Measurements from ENCODE around the gene HCFC2.
A peak's percentile ranks its signal among the peaks of the same experiment; 100 is the strongest.
"Not testable (repeated sequence)": the region's sequence is repeated elsewhere in the genome, so short reads cannot be mapped to it uniquely, and the experiment has no call there.

The HCFC2 gene

DNA sequence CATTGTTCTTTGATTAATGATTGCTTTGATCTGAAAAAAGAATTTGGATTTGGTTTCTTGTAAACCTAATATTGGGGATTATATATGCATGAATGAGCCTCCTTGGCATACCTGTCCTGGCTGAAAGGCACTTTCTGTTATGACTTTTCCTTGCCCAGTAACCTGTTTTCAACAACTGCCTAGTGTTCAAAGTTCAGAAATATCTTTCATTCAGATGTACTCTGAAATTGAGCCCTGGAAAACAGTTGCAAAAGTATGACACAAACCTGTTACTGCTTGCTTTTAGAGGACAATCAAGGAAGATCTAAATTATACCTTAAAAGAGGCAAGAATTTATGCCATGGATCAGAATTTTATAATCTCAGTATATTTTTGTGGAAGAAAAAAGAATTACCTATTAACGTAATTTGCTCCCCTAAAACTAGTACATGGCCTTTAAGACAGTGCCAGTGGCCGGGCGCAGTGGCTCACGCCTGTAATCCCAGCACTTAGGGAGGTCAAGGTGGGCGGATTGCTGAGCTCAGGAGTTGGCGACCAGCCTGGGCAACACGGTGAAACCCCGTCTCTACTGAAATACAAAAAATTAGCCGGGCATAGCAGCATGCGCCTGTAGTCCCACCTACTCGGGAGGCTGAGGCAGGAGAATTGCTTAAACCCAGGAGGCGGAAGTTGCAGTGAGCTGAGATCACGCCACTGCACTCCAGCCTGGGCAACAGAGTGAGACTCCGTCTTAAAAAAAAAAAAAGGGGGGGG lies 50.7 kb downstream of the HCFC2 start:
- not testable (repeated sequence) for DNase-seq (ENCODE audit: low read depth in 2 of 3, low spot score in 2 of 3)

DNA sequence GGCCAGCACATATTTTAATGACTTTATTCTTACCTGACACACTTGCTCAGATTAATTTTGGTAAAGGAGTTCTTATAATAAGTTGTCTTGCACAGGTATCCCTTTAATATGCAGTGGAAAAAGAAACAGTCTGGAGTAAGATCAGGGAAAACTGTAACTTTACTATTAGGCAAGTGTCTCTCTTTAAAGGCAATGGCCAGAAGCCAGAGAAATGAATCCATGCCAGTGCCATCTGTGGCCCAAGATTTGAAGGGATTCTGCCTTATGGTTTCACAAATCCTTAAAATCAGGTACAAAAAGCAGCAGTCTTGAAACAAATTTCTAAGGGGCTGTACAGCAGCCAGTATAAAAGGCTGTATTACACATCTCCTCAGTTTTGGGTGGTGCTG lies 51.2 kb downstream of the HCFC2 start:
- DNase-seq (ENCODE audit: low read depth in 2 of 3, low spot score in 2 of 3): no peak

DNA sequence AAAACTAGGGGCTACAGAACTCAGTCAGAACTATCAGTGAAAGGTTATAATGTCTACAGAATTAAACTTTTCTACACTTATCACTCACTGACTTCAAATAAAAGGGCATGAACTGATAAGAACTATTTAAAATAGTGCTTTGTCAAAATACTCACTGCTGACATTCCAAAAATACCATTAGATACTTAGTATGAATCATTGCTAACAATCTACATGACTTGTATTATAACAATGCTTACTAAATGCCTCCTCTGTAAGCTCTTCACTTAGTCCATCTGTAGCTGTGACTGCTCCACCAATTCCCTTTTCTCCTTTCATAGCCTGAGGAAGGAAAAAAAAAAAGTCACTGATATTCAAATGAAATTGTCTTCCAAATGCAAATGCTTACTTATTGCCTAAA lies 56.7 kb downstream of the HCFC2 start:
- DNase-seq (ENCODE audit: low read depth in 2 of 3, low spot score in 2 of 3): no peak

DNA sequence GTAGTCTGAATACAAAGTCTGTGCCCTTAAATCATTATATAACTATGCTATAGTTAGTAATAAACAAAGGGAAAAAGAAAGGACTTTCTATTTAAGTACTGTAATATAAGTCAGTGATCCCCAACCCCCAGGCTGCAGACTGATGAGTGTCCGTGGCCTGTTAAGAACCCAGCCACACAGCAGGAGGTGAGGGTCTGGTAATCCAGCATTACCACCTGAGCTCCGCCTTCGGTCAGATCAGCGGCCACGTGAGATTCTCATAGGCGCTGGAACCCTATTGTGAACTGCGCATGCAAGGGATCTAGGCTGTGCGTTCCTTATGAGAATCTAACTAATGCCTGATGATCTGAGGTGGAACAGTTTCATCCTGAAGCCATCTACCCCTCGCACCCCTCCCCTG lies 58.0 kb downstream of the HCFC2 start:
- DNase-seq (ENCODE audit: low read depth in 2 of 3, low spot score in 2 of 3): no peak

DNA sequence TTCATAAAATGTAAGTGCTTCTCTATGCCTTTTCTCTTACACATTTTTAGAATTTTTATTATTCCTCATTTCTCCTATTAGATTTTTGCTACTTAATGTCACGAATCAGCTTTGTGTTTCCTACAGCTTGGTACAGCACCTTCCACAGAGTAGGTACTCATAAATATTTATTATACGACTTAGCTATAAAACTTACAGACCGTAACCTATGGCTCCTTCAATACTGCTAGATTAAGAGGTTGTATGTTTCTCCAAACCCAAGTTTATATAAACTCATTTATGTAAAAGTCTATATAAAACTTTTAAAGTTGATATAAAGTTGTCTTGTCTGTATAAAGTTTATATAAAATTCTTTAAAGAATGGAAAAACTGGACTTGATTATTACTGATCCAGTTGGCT lies 62.2 kb downstream of the HCFC2 start:
- DNase-seq (ENCODE audit: low read depth in 2 of 3, low spot score in 2 of 3): no peak

DNA sequence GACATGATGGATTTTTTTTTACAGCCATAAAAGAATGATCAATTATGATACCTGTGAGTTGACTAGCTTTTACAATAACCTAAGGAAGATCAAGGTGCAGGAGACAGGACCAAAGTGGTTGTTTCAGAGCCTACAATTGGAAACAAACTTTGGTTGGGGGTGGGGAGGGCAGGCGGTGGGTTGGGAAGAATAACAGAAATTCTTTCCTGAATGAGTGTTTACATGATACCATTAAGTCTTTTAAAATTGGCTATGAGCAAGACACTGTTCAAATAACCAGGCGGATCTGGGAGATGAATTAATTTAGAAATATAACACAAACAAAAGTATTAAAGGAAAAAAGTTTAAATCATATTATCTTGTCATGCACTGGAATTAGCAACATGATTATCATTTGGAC lies 66.4 kb downstream of the HCFC2 start:
- DNase-seq (ENCODE audit: low read depth in 2 of 3, low spot score in 2 of 3): no peak

DNA sequence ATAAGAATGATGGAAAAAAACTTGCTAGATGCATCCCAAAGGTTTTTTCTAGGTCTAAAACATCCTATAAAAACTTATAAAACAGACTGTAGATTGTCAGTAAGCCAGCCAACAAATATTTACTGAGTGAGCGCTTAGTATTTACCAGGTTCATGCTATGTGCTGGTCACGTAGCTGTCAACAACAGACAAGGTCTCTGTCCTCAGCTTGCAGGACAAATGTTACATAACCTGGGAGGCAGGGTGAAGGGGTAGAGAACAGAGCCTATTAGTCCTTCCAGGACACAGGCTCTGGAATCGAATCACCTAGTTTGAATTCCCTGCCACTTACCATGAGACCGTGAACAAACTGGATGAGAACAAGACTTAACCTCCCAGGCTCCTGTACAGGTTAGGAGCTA lies 67.3 kb downstream of the HCFC2 start:
- DNase-seq (ENCODE audit: low read depth in 2 of 3, low spot score in 2 of 3): no peak

GRCh38 chr12:104132351-104132956 lies 68.1 kb downstream of the HCFC2 start:
- no peak for DNase-seq (ENCODE audit: low read depth in 2 of 3, low spot score in 2 of 3)

DNA sequence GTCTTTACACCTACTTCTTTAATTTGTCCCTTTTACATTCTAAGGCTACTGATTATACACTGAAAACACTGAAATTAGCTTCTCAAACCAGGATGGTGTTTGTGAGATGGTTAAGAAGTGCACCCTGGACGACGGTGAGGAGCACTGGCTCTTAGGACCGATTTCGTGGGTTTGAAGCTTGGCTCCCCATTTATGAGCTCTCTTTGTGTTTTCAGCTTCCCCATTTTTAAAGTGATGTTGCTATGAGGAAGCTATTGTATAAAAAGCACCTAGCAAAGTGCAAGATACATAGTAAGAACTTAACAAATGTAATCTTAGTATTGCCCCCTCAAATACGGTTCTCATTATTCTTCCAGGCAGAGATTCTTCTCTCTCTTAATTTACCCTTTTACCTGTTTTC lies 69.0 kb downstream of the HCFC2 start:
- no peak for DNase-seq (ENCODE audit: low read depth in 2 of 3, low spot score in 2 of 3)

DNA sequence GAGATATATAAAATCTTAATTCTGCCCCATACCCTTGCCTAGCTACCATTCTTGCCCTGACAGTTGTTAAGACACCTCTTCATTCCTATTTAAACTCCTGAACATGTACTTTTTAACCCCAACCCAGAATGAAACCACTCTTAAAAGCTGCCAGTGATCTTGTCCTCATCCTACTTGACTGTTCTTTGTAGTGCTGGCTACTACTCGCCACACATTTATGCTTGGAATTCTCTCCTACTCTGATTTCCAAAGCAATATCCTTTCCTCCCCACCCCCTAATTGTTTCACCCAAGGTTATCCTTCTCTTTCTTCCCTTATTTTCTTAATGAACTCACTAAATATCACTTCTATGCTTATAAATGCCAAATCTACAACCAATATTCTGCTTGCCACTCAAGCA lies 69.5 kb downstream of the HCFC2 start:
- no peak for DNase-seq (ENCODE audit: low read depth in 2 of 3, low spot score in 2 of 3)

DNA sequence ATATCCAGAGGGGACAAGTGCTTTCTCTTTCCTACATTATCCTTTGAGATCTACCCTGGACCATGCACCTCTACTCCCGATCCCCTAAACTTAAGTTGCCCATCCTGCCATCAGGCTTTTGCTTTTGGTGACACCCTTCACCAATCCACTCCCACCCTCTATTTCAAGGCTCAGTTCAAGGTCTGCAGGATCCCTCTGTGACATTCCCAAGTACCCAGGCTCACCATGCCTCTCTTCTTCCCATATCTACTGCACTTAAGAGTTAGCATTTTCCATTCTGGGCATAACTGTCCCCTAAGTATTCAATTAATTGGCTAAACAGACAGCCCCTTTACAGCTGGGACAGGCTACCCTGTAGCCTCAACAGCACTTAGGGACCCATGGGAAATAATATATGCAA lies 70.6 kb downstream of the HCFC2 start:
- DNase-seq (ENCODE audit: low read depth in 2 of 3, low spot score in 2 of 3): no peak

- DNase-seq (ENCODE audit: low read depth in 2 of 3, low spot score in 2 of 3): no peak
Observed at GRCh38 chr12:104136577-104136976, 72.2 kb downstream of the HCFC2 start.

DNA sequence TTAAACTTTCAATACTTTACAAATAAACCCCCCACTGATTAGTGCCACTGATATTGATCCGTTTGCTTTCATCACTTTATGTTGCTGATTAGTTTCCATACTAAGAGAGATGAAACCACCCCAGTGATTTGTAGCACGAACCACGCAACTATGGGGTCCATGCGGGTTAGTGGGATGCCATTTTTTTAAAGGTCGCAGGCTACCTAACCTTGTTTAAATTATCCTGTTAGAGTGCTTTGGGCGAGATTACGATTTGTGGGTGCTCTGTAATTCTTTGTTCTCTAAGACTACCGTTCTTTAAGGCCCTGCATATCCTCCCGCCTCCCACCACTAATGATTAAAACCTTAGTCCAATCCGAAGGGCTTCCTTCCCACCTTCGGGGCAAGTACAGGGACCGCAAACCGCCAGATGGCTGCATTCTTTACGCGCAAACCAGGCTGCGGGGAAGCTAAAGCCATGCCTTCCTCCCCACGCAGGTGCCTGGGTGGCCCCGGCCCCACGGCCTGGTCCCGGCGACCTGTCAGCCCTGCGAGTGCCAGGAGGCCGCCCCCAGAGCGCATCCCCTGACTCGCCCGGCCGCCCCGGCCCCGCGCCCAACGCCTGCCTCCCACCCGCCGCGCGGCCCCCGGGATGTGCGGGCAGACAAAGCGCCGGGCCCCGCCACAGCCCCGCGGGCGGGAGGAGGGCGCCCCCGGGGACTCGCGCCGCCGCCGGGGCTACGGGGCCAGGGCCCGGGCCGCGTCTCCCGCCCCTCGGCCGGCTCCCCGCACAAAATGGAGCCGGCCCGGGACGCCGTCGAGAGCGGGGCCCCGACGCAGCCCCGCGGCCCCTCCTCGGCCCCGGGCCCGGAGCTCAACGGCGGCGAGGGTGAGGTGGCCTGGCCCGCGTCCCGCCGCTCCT lies 72.9 kb downstream of the HCFC2 start:
- DNase-seq (ENCODE audit: low read depth in 2 of 3, low spot score in 2 of 3): peak; percentile 14 to 31 (median 29)

GRCh38 chr12:104137902-104138796 lies 73.8 kb downstream of the HCFC2 start, which contains the start of gene NFYB:
NFYB (minus strand) TSS chr12:104138210; CDS start chr12:104135453, 2,757 bp downstream.
- DNase-seq (ENCODE audit: low read depth in 2 of 3, low spot score in 2 of 3): peak; percentile 74 to 79 (median 77)

DNA sequence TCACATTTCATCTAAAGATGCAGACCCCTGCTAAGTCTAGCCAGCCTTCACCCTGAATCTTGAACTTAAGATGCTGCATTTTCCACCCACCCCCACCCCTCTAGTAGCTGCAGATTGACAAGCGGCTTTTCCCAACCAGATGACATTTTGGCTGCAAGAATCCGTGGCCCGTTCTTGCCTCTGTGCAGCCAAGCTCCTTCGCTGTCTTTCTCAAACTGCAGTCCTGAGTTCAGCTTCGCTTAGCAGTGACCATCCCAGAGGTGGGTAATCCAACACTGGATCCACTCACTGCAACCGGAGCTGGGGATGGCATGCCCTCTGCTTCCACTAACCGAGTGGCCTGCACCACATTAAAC lies 74.4 kb downstream of the HCFC2 start:
- DNase-seq (ENCODE audit: low read depth in 2 of 3, low spot score in 2 of 3): no peak

DNA sequence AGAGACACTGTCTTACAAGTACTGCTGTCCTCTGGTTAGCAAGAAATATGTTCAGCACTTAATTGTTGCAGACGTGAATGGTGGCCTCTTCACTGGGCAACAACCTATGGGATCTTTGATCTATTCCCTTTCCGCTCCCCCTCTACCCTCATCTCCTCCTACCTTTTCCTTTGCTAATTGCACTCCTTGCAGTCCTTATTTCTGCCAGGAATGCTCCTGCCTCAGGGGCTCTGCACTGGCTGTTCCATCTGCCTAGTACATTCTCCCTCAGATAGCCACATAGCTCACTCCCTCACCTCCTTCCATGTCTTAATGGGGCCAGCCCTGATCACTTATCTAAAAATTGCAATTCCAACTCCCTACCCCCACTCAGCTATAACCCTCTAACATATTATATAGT lies 78.2 kb downstream of the HCFC2 start:
- DNase-seq (ENCODE audit: low read depth in 2 of 3, low spot score in 2 of 3): no peak

DNA sequence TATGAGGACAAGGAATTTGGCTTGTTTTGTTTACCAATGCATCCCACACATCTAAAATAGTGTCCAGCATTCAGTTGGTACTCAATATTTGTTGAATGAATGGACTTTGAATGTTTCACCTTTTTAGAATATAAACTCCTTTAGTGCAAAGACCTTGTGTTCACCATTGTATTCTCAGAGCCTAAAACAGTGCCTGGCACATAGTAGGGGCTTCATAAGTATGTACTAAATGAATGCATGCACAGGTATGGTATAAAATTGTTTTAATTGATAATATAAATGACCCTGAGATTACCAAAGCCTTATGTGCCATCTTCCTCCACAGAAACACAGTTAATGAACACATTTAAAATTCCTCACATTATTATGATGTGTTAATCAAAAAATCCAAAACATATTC lies 78.7 kb downstream of the HCFC2 start:
- no peak for DNase-seq (ENCODE audit: low read depth in 2 of 3, low spot score in 2 of 3)

DNA sequence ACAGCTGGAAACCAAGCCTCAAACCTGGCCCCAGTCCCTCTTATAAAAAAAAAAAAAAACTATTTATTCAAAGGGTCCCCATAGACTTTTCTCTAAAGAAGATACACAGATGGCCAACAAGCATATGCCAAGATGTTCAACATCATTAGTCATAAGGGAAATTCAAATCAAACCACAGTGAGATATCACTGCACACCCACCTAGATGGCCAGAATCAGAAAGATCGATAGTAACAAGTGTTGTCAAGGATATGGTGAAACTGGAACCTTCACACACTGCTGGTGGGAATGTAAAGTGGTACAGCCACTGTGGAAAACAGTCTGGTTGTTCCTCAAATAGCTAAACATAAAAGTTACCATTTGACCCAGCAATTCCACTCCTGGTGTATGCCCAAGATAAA lies 79.6 kb downstream of the HCFC2 start:
- DNase-seq (ENCODE audit: low read depth in 2 of 3, low spot score in 2 of 3): no peak

DNA sequence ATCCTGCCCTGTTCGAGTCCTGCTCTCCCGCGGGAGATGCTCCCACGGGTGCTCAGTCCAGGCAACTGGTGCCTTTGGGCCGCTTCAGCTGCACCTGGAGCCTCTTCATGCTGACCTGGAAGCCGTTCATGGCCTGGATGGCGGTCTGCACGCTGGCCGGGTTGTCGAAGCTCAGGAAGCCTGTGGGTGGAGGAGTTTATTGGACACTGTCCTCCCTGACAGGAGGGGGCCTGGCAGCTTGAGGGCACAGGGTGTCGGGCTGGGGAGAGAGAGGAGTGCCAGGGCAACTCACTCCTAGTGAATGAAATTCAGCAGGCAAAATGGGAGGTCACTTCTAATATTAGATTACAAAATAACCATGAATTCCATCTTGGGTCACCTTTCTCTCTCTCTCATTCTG lies 83.0 kb downstream of the HCFC2 start:
- DNase-seq (ENCODE audit: low read depth in 2 of 3, low spot score in 2 of 3): no peak

- DNase-seq (ENCODE audit: low read depth in 2 of 3, low spot score in 2 of 3): no peak
Observed at GRCh38 chr12:104150416-104150815, 86.1 kb downstream of the HCFC2 start.

DNA sequence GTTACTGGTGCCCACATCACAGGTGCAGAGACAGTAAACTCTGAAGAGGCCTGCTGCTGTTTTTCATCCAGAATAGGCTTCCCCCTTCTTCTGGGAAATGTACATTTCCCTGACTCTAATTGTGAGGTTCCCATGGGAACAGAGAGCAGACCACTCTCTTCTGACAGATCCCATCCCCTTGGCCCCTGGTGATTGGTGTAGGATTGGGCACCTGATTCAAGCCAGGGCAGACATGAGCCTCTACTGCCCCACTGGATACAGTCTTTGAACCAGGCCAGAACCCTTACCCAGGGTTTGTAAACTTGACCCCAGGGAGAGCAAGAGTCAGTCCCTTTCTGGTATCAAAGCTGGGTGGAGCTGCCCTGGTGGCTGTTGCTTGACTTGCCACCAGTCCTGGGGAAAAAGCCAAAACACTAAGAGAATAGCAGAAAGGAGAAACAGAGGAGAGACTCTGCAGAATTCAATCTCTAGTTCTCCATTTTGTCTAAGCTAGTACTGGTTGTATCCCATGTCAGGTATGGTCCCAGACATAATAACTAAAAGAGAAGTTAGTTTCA lies 88.4 kb downstream of the HCFC2 start:
- DNase-seq (ENCODE audit: low read depth in 2 of 3, low spot score in 2 of 3): no peak
